Measurements from ENCODE around the gene LHFPL6. TPM values are rescaled to one million over a fixed set of nuclear protein-coding genes. Genes with fewer than 3 reads are reported as not detected.

The LHFPL6 gene
- total and polyA plus RNA-seq, 2 experiments from 2014 or later, result 91.2 to 111 TPM

GRCh38 chr13:39587939-39588338, 15.1 kb downstream of the LHFPL6 start:
- Histone ChIP-seq H3K4me1 (ENCODE audit: insufficient read depth) (peaks cover 12% of the 10 kb centered on the region), H3K4me2 (ENCODE audit: unreplicated experiment) (no peak overlapping the region), H4K20me1 (ENCODE audit: insufficient read depth) (no peaks in the 10 kb centered on the region), H3K4me3 (no peak overlapping the region), H3K79me2 (ENCODE audit: insufficient read depth) (peaks cover 97% of the 10 kb centered on the region), H3K9ac (no peak overlapping the region), H3F3A (ENCODE audit: insufficient read depth) (no peaks in the 10 kb centered on the region), H3K27me3 (replicated peaks; ENCODE audit: insufficient read depth) (no peaks in the 10 kb centered on the region), H3K9me3 (ENCODE audit: low read depth) (no peaks in the 10 kb centered on the region), H3K27ac (no peak overlapping the region), H3K36me3 (ENCODE audit: low read depth) (no peaks in the 10 kb centered on the region), H2AFZ (no peak overlapping the region), H3K9me2 (ENCODE audit: insufficient read depth) (no peaks in the 10 kb centered on the region)
- in situ Hi-C loops (cut with MboI), result no loop called here
- 50 to 52% methylated on average over 7 of the region's 7 CpGs for WGBS, 2 experiments (ENCODE audit: low coverage in 1 of 2, low lambda C conversion rate in 2 of 2, missing lambda C conversion rate in 2 of 2)
- DNase-seq, result no peak
- TF ChIP-seq EZH2phosphoT487 (IDR thresholded peaks at IDR 0.05; ENCODE audit: insufficient read depth, low read depth), result no peak
- TF ChIP-seq EZH2 (IDR thresholded peaks at IDR 0.05; ENCODE audit: insufficient read depth, poor library complexity, severe bottlenecking), result no peak

- H3K9ac ChIP-seq, result no peak overlapping the region
- 82 to 87% methylated on average over 5 of the region's 5 CpGs for WGBS, 2 experiments (ENCODE audit: low coverage in 1 of 2, low lambda C conversion rate in 2 of 2, missing lambda C conversion rate in 2 of 2)
- in situ Hi-C loops (cut with MboI), result no loop called here
- peaks cover 12% of the 10 kb centered on the region for H3K4me1 ChIP-seq (ENCODE audit: insufficient read depth)
- no peaks in the 10 kb centered on the region for H4K20me1 ChIP-seq (ENCODE audit: insufficient read depth)
- no peaks in the 10 kb centered on the region for H3K9me3 ChIP-seq (ENCODE audit: low read depth)
- no peak overlapping the region for H3K27ac ChIP-seq
- TF ChIP-seq EZH2phosphoT487 (IDR thresholded peaks at IDR 0.05; ENCODE audit: insufficient read depth, low read depth) (no peak), EZH2 (IDR thresholded peaks at IDR 0.05; ENCODE audit: insufficient read depth, poor library complexity, severe bottlenecking) (no peak)
- H3F3A ChIP-seq (ENCODE audit: insufficient read depth), result no peaks in the 10 kb centered on the region
- H3K36me3 ChIP-seq (ENCODE audit: low read depth), result no peaks in the 10 kb centered on the region
- DNase-seq, result no peak
- H3K79me2 ChIP-seq (ENCODE audit: insufficient read depth), result peaks cover 93% of the 10 kb centered on the region
- no peak overlapping the region for H3K4me3 ChIP-seq
- no peak overlapping the region for H3K4me2 ChIP-seq (ENCODE audit: unreplicated experiment)
- no peaks in the 10 kb centered on the region for H3K9me2 ChIP-seq (ENCODE audit: insufficient read depth)
- no peaks in the 10 kb centered on the region for H3K27me3 ChIP-seq (replicated peaks; ENCODE audit: insufficient read depth)
- no peak overlapping the region for H2AFZ ChIP-seq
These were observed 15.9 kb downstream of the LHFPL6 start for GRCh38 chr13:39586958-39587605.

DNA sequence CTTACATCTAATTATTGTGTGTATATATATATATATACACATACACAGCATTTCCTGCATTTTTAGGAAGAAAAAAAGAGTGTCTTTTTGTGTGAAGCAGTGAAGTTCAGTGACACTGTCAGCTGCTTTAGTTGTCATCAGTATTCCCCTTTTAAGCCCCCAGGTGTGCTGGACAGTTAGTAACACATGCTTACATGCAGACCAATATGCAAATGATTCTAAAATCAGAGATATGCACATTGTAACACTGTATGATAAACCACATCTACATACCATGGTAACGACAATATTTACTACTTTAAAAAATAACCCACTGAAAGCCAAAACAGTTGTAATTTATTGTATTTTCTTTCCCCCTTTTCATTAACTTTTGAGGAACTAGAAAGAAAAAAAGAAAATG, 16.8 kb downstream of the LHFPL6 start:
- Histone ChIP-seq H3K4me1 (ENCODE audit: insufficient read depth) (peaks cover 12% of the 10 kb centered on the region), H3K9ac (no peak overlapping the region), H3K27me3 (replicated peaks; ENCODE audit: insufficient read depth) (no peaks in the 10 kb centered on the region), H2AFZ (no peak overlapping the region), H3K36me3 (ENCODE audit: low read depth) (no peaks in the 10 kb centered on the region), H3F3A (ENCODE audit: insufficient read depth) (no peaks in the 10 kb centered on the region), H3K79me2 (ENCODE audit: insufficient read depth) (peaks cover 84% of the 10 kb centered on the region), H4K20me1 (ENCODE audit: insufficient read depth) (no peaks in the 10 kb centered on the region), H3K9me3 (ENCODE audit: low read depth) (no peaks in the 10 kb centered on the region), H3K4me2 (ENCODE audit: unreplicated experiment) (no peak overlapping the region), H3K4me3 (no peak overlapping the region), H3K27ac (no peak overlapping the region), H3K9me2 (ENCODE audit: insufficient read depth) (no peaks in the 10 kb centered on the region)
- no peak for TF ChIP-seq EZH2phosphoT487 (IDR thresholded peaks at IDR 0.05; ENCODE audit: insufficient read depth, low read depth)
- TF ChIP-seq EZH2 (IDR thresholded peaks at IDR 0.05; ENCODE audit: insufficient read depth, poor library complexity, severe bottlenecking), result no peak
- DNase-seq, result no peak
- 34 to 44% methylated on average over 1 of the region's 1 CpG for WGBS, 2 experiments (ENCODE audit: low coverage in 1 of 2, low lambda C conversion rate in 2 of 2, missing lambda C conversion rate in 2 of 2)
- in situ Hi-C loops (cut with MboI), result no loop called here

DNA sequence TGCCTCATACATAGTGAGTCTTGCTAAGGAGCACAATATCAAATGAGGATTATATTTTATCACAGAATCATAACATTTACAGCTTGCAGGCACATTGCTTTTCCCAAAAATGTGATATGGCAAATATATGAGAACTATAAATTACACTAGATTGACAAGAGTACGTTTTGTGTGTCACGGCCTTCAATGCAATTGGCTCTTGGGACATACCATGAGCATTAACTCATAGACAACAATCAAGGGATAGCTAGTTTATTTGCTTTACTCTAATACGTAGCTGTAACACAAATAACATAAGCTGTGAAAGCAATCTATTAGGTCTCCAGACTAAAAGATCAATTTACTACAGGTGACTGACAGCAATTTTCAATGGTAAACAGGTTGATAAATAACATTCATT, 17.8 kb downstream of the LHFPL6 start:
- H2AFZ ChIP-seq, result no peak overlapping the region
- peaks cover 12% of the 10 kb centered on the region for H3K4me1 ChIP-seq (ENCODE audit: insufficient read depth)
- no peak for DNase-seq
- peaks cover 84% of the 10 kb centered on the region for H3K79me2 ChIP-seq (ENCODE audit: insufficient read depth)
- in situ Hi-C loops (cut with MboI), result no loop called here
- TF ChIP-seq EZH2 (IDR thresholded peaks at IDR 0.05; ENCODE audit: insufficient read depth, poor library complexity, severe bottlenecking) (no peak), EZH2phosphoT487 (IDR thresholded peaks at IDR 0.05; ENCODE audit: insufficient read depth, low read depth) (no peak)
- H3K27me3 ChIP-seq (replicated peaks; ENCODE audit: insufficient read depth), result no peaks in the 10 kb centered on the region
- no peak overlapping the region for H3K9ac ChIP-seq
- no peaks in the 10 kb centered on the region for H3F3A ChIP-seq (ENCODE audit: insufficient read depth)
- H3K9me3 ChIP-seq (ENCODE audit: low read depth), result no peaks in the 10 kb centered on the region
- no peaks in the 10 kb centered on the region for H3K9me2 ChIP-seq (ENCODE audit: insufficient read depth)
- no peaks in the 10 kb centered on the region for H3K36me3 ChIP-seq (ENCODE audit: low read depth)
- WGBS, 2 experiments (ENCODE audit: low coverage in 1 of 2, low lambda C conversion rate in 2 of 2, missing lambda C conversion rate in 2 of 2), result 77 to 87% methylated on average over 3 of the region's 3 CpGs
- no peak overlapping the region for H3K27ac ChIP-seq
- H3K4me2 ChIP-seq (ENCODE audit: unreplicated experiment), result no peak overlapping the region
- H4K20me1 ChIP-seq (ENCODE audit: insufficient read depth), result no peaks in the 10 kb centered on the region
- no peak overlapping the region for H3K4me3 ChIP-seq

All from GM23248 (cell line).